Activated T-cell treated with anti-CD3 and anti-CD28 coated beads, Interleukin-2, amount 50 U/mL, for 24 hours (primary cell): Measurements from ENCODE around the gene NFATC3.
"Not testable (repeated sequence)": the region's sequence is repeated elsewhere in the genome, so short reads cannot be mapped to it uniquely, and the experiment has no call there.

Experiments
- DNase-seq: peaks from one replicate; pipeline ENCODE4 v3.0.0-alpha.2; 2020
- H3K27ac Mint-ChIP-seq: 2 replicates; pipeline ENCODE4 v1.8.0; 2020; ENCODE audit warnings: mild to moderate bottlenecking, mixed read lengths
- H3K27me3 Mint-ChIP-seq: 2 replicates; pipeline ENCODE4 v1.8.0; 2020; ENCODE audit warnings: mixed read lengths
- H3K36me3 Mint-ChIP-seq: 2 replicates; pipeline ENCODE4 v1.8.0; 2020; ENCODE audit warnings: low read depth, mixed read lengths
- H3K4me1 Mint-ChIP-seq: 2 replicates; pipeline ENCODE4 v1.8.0; 2020; ENCODE audit warnings: low read depth, mixed read lengths
- H3K4me3 Mint-ChIP-seq: 2 replicates; pipeline ENCODE4 v1.8.0; 2020; ENCODE audit warnings: mild to moderate bottlenecking, moderate library complexity, mixed read lengths
- H3K9me3 Mint-ChIP-seq: 2 replicates; pipeline ENCODE4 v1.8.0; 2020; ENCODE audit warnings: mixed read lengths

Gene NFATC3

DNA sequence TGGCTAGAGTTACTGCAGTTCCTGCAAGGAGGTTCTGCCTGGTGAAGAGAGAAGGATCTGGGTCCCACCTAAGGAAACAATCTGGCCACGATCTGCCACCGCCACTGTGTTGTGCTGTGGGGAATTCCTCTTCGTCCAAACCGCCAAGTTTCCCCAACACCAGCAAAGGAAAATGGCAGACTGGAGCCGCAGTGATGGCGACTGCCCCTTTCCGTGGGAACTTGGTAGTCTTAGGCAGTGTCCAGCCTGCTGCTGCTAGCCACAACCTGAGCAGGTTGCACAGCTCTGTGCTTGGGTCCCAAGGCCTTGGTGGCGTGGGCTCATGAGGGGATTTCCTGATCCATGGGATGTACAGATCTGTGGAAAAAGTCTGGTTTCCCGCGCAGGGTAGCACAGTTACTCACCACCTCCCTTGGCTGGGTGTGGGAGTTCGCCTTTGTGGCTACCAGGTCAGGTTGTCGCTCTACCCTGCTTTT is 28.6 kb downstream of the NFATC3 start:
- Mint-ChIP-seq H3K27me3 (no peaks in the 10 kb centered on the region), H3K4me1 (peaks cover 87% of the 10 kb centered on the region), H3K36me3 (peaks cover 34% of the 10 kb centered on the region), H3K27ac (no peak overlapping the region), H3K9me3 (peaks cover 21% of the 10 kb centered on the region), H3K4me3 (no peak overlapping the region)
- DNase-seq, result no peak

- H3K36me3 Mint-ChIP-seq, result peaks cover 23% of the 10 kb centered on the region
- peaks cover 89% of the 10 kb centered on the region for H3K4me1 Mint-ChIP-seq
- not testable (repeated sequence) for H3K4me3 Mint-ChIP-seq, H3K27me3 Mint-ChIP-seq, DNase-seq
- H3K27ac Mint-ChIP-seq, result peak overlapping the region; percentile 62
- H3K9me3 Mint-ChIP-seq, result peaks cover 11% of the 10 kb centered on the region
Observed at GRCh38 chr16:68114939-68115338, 29.8 kb downstream of the NFATC3 start.

DNA sequence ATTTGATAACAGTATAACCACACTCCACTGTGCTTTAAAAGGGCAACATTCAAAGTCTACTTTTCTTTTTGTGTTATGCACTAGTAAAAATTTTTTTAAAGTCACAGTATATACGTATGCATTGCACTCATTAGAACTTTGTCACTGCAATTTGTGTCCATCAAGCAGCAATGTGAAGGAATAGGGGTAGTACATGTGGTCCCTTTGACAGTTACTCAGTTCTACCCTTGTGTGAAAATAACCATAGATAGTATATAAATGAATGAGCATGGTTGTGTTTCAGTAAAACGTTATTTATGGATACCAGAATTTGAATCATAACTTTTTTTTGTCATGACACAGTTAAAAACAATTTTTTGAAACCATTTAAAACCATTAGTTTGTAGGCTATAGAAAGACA is 30.7 kb downstream of the NFATC3 start:
- Mint-ChIP-seq H3K27me3 (no peaks in the 10 kb centered on the region), H3K27ac (peak overlapping the region; percentile 71), H3K36me3 (peaks cover 19% of the 10 kb centered on the region), H3K4me3 (no peak overlapping the region), H3K4me1 (peaks cover 93% of the 10 kb centered on the region), H3K9me3 (peaks cover 7% of the 10 kb centered on the region)
- DNase-seq, result no peak

GRCh38 chr16:68116256-68116867 is 31.2 kb downstream of the NFATC3 start:
- Mint-ChIP-seq H3K27ac (peak overlapping the region; percentile 55), H3K36me3 (peaks cover 14% of the 10 kb centered on the region), H3K4me1 (peaks cover 89% of the 10 kb centered on the region), H3K27me3 (no peaks in the 10 kb centered on the region), H3K4me3 (no peak overlapping the region), H3K9me3 (peaks cover 3% of the 10 kb centered on the region)
- no peak for DNase-seq

DNA sequence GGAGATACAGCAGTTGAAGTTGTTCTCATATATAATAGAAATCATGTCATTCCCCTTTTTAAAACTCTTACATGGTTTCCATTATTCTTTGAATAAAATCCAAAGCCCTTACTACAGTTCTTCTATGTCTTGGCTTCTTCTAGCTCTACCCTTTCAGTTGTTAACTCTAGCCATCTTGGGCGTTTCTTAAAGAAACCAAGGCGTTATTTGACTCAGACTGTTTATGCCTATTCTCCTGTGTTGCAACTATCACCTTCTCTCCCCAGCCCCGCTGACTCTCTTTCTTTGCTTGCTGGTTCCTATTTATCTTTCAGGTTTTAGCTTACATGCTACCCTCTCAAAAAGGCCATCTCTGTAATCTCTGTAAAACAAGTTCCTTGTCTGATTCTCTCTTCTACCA is 32.7 kb downstream of the NFATC3 start:
- Mint-ChIP-seq H3K27ac (peak overlapping the region; percentile 67), H3K36me3 (peaks cover 18% of the 10 kb centered on the region), H3K4me1 (peaks cover 91% of the 10 kb centered on the region), H3K27me3 (no peaks in the 10 kb centered on the region), H3K4me3 (no peak overlapping the region), H3K9me3 (no peaks in the 10 kb centered on the region)
- DNase-seq, result no peak

DNA sequence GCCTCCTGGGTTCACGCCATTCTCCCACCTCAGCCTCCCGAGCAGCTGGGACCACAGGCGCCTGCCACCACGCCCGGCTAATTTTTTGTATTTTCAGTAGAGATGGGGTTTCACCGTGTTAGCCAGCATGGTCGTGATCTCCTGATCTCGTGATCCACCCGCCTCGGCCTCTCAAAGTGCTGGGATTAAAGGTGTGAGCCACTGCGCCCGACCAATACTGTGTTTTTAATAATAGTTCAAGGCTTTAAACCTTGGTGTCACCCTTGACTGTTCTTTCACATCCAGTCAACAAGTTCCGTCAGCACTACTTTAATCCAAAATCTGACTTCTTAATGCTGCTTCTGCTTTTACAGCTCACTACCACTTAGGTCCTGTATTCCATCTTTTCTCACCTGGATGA is 33.8 kb downstream of the NFATC3 start:
- H3K9me3 Mint-ChIP-seq, DNase-seq, H3K4me3 Mint-ChIP-seq, H3K27me3 Mint-ChIP-seq: not testable (repeated sequence)
- H3K4me1 Mint-ChIP-seq, result peaks cover 81% of the 10 kb centered on the region
- H3K27ac Mint-ChIP-seq, result peak overlapping the region; percentile 67
- H3K36me3 Mint-ChIP-seq, result peaks cover 15% of the 10 kb centered on the region

DNA sequence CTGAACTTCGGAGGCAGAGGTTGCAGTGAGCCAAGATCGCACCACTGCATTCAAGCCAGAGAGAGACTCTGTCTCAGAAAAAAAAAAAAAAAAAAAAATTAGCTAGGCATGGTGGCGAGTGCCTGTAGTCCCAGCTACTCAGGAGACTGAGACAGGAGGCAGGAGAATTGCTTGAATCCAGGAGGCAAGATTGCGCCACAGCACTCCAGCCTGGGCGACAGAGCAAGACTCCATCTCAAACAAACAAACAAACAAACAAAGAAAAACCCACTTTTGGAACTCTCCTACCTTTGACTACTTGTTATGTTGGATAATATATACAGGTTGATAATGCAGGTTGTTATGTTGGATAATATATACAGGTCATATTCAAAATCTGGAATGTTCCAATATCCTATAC is 35.3 kb downstream of the NFATC3 start:
- not testable (repeated sequence) for H3K4me3 Mint-ChIP-seq, H3K27me3 Mint-ChIP-seq, H3K9me3 Mint-ChIP-seq, DNase-seq
- Mint-ChIP-seq H3K27ac (peak overlapping the region; percentile 67), H3K4me1 (peaks cover 71% of the 10 kb centered on the region), H3K36me3 (peaks cover 22% of the 10 kb centered on the region)

DNA sequence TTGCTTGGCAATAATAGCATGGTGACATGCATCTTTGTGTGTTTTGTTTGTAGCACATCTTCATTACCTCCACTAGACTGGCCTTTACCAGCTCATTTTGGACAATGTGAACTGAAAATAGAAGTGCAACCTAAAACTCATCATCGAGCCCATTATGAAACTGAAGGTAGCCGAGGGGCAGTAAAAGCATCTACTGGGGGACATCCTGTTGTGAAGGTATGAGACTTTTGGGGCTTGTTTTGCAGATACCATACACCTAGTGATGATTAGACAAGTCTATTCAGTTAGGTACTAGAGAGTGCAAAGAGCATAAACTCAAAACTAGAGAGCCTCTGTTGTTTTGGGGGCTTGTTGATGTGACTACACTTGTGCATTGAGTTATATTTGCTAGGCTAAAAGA is 41.2 kb downstream of the NFATC3 start:
- peaks cover 59% of the 10 kb centered on the region for H3K4me1 Mint-ChIP-seq
- DNase-seq, result no peak
- peak overlapping the region; percentile 50 for H3K27ac Mint-ChIP-seq

DNA sequence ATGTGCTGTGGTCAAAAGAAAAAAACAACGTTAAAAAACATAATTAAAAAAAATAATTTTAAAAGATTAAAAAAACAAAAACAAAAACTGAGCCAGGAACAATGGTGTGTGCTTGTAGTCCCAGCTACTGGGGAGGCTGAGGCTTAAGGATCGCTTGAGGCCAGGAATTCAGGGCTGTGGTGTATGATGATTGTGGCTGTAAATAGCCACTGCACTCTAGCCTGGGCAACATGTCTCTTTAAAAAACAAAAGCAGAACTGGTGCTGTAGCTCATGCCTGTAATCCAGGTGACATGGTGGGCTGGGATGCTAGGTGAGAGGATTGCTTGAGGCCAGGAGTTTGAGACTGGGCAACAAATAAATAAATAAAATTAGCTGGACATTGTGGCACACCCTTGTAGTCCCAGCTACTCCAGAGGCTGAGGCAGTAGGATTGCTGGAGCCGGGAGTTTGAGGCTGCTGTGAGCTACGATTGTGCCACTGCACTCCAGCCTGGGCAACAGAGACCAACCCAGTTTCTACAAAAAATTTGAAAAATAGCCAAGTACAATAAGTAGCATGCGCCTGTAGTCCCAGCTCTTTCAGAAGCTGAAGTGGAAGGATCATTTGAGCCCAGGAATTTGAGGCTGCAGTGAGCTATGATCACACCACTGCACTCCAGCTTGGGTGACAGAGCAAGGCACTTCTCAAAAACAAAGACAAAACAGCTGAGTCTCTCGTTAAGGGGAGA is 43.6 kb downstream of the NFATC3 start:
- H3K27me3 Mint-ChIP-seq, result no peaks in the 10 kb centered on the region
- H3K27ac Mint-ChIP-seq, result peak overlapping the region; percentile 80
- no peak overlapping the region for H3K4me3 Mint-ChIP-seq
- peaks cover 70% of the 10 kb centered on the region for H3K36me3 Mint-ChIP-seq
- peaks cover 64% of the 10 kb centered on the region for H3K4me1 Mint-ChIP-seq
- H3K9me3 Mint-ChIP-seq, result no peaks in the 10 kb centered on the region
- no peak for DNase-seq

More for the DNA sequence above, 41.2 kb downstream of the NFATC3 start:
- H3K4me3 Mint-ChIP-seq, result no peak overlapping the region
- no peaks in the 10 kb centered on the region for H3K9me3 Mint-ChIP-seq
- H3K36me3 Mint-ChIP-seq, result peaks cover 65% of the 10 kb centered on the region
- no peaks in the 10 kb centered on the region for H3K27me3 Mint-ChIP-seq

DNA sequence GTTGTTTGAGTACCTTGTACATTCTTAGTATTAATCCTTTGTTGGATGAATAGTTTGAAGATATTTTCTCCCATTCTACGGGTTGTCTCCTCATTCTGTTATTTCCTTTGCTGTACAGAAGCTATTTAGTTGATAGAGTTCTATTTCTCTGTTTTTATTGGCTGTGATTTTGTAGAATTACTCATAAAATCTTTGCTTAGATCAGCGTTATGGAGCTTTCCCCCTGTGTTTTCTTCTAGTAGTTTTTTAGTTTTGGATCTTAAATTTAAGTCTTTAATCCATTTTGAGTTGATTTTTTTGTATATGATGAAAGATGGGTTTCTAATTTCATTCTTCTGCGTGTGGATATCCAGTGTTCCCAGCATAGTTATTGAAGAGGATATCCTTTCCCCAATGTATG is 45.4 kb downstream of the NFATC3 start:
- Mint-ChIP-seq H3K36me3 (peaks cover 72% of the 10 kb centered on the region), H3K27me3 (no peaks in the 10 kb centered on the region), H3K27ac (peak overlapping the region; percentile 73), H3K4me3 (no peak overlapping the region), H3K4me1 (peaks cover 64% of the 10 kb centered on the region), H3K9me3 (no peaks in the 10 kb centered on the region)
- no peak for DNase-seq

DNA sequence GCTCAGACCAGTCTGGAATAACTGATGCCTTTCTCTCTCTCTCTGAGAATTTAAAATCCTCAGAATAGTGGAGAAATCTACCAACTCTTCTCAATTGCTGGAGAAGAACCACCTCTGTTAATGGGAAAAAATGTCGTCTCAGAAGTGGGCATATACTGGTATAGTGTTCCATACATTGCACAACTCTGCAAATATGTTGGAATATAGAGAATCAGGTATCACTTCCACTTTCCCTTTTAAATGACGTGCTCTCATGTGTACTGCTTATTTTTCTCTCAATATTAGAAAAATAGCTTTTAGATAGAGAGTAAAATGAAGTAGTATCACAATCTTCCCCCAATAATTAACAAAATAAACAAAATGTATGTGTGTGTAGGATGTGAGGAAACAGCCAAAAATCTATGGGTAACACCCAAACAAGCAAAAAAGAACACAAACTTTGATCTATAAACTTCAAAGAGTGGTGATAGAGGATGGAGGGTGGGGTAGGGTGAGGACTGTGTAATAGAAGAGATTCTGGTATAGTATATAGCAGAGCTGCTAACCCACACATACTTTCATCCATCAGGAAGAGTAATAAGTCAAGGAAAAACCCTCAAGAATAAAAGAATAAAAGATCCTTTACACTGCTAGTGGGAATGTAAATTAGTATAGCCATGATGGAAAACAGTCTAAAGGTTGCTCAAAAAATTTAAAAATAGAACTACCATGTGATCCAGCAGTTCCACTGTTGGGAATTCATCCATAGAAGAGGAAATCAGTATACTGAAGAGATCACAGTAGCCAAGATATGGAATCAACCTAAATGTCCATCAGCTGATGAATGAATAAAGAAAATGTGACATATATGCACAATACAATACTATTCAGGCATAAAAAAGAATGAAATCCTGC is 46.9 kb downstream of the NFATC3 start:
- Mint-ChIP-seq H3K27ac (peak overlapping the region; percentile 79), H3K9me3 (no peaks in the 10 kb centered on the region), H3K36me3 (peaks cover 73% of the 10 kb centered on the region)

DNA sequence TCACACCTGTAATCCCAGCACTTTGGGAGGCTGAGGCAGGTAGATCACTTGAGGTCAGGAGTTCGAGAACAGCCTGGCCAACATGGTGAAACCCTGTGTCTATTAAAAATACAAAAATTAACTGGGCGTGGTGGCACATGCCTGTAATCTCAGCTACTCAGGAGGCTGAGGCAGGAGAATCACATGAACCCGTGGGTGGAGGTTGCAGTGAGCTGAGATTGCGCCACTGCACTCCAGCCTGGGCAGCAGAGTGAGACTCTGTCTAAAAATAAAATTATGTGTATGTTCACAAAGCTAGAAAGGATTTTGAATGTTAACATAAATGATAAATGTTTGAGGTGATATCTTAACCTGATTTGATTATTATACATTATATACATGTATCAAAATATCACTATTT is 47.8 kb downstream of the NFATC3 start:
- Mint-ChIP-seq H3K4me1 (peaks cover 58% of the 10 kb centered on the region), H3K36me3 (peaks cover 69% of the 10 kb centered on the region), H3K27ac (peak overlapping the region; percentile 40)
- not testable (repeated sequence) for H3K27me3 Mint-ChIP-seq, H3K9me3 Mint-ChIP-seq, DNase-seq, H3K4me3 Mint-ChIP-seq

More for the DNA sequence above, 46.9 kb downstream of the NFATC3 start:
- H3K4me1 Mint-ChIP-seq, result peaks cover 64% of the 10 kb centered on the region
- DNase-seq, result no peak
- no peak overlapping the region for H3K4me3 Mint-ChIP-seq
- H3K27me3 Mint-ChIP-seq, result no peaks in the 10 kb centered on the region

DNA sequence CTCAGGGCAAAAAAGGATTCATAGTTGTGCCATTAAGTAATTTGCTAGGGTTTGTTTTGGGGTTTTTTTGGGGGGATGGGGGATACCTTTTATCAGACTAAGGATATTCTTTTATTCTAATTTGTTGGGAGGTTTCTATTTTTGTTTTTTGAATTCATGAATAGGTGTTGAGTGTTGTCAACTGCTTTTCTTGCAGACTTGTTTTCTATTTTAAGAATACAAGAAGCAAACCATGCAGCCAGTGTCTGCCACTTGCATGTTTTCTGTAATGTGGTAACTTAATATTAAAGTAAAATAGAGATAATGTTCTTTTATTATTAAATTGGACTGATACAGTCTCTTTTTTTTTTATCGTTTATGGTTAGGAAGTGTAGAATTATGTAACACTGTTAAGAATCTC is 49.5 kb downstream of the NFATC3 start:
- Mint-ChIP-seq H3K36me3 (peaks cover 71% of the 10 kb centered on the region), H3K27ac (peak overlapping the region; percentile 6), H3K4me3 (no peak overlapping the region), H3K9me3 (no peaks in the 10 kb centered on the region), H3K27me3 (no peaks in the 10 kb centered on the region), H3K4me1 (peaks cover 55% of the 10 kb centered on the region)
- DNase-seq, result no peak

- no peaks in the 10 kb centered on the region for H3K9me3 Mint-ChIP-seq
- H3K36me3 Mint-ChIP-seq, result peaks cover 64% of the 10 kb centered on the region
- no peaks in the 10 kb centered on the region for H3K27me3 Mint-ChIP-seq
Observed at GRCh38 chr16:68136515-68136914, 51.3 kb downstream of the NFATC3 start.

More at GRCh38 chr16:68136515-68136914, 51.3 kb downstream of the NFATC3 start:
- H3K4me3 Mint-ChIP-seq, result no peak overlapping the region
- no peak for DNase-seq
- peaks cover 48% of the 10 kb centered on the region for H3K4me1 Mint-ChIP-seq
- H3K27ac Mint-ChIP-seq, result peak overlapping the region; percentile 29
